ENCODE data around the gene SMCO4.

- no peak for TF ChIP-seq CTCF (IDR thresholded peaks at IDR 0.05)
- no peak for TF ChIP-seq POLR2A (IDR thresholded peaks at IDR 0.05)
Measured at GRCh38 chr11:93574638-93575220, 31.5 kb upstream of the SMCO4 start.

Data from Peyer's patch (tissue), 4 donors.